ENCODE measurements around the gene FTSJ3. TPM values are rescaled to one million over a fixed set of nuclear protein-coding genes. Genes with fewer than 3 reads are reported as not detected.

FTSJ3 gene
- total RNA-seq, 2 experiments from 2014 or later: 58.3 to 60.9 TPM

- ATAC-seq (no peak), DNase-seq (no peak)
- TF ChIP-seq CTCF (IDR thresholded peaks at IDR 0.05): no peak
- CTCF ChIA-PET: interaction anchor here (0.9 kb wide), 1 partner anchor 11 kb away, joined by 3 read pairs; no protein-coding TSS in a partner anchor
- H3K4me1 Mint-ChIP-seq (ENCODE audit: low read depth): no peaks in the 10 kb centered on the region
- POLR2A ChIA-PET: interaction anchor here (1.0 to 2.4 kb wide), 3 partner anchors 11 to 240 kb away, joined by 3 to 8 read pairs (median 3); partner anchors contain the start of genes CCDC47 and DDX42
- peak overlapping the region; percentile 67 for H3K27ac Mint-ChIP-seq
- H3K36me3 Mint-ChIP-seq (ENCODE audit: low read depth): peaks cover 42% of the 10 kb centered on the region
- H3K27me3 Mint-ChIP-seq: no peaks in the 10 kb centered on the region
- no peaks in the 10 kb centered on the region for H3K9me3 Mint-ChIP-seq
- intact Hi-C loops (cut with micrococcal nuclease): no loop called here
- H3K4me3 Mint-ChIP-seq: no peak overlapping the region
Observed at GRCh38 chr17:63792055-63792729, 35.3 kb downstream of the FTSJ3 start.

GRCh38 chr17:63790057-63790456 is 37.4 kb downstream of the FTSJ3 start:
- CTCF ChIA-PET: interaction anchor here (1.9 to 2.4 kb wide), 2 partner anchors 8 to 15 kb away, joined by 5 to 6 read pairs; no protein-coding TSS in a partner anchor

GRCh38 chr17:63786971-63787711 is 40.3 kb downstream of the FTSJ3 start:
- POLR2A ChIA-PET: interaction anchor here (0.9 to 1.2 kb wide), 3 partner anchors 13 to 43 kb away, joined by 3 to 7 read pairs (median 4); partner anchors contain the start of genes CCDC47 and DDX42
- Mint-ChIP-seq H3K4me1 (ENCODE audit: low read depth) (peaks cover 20% of the 10 kb centered on the region), H3K9me3 (no peaks in the 10 kb centered on the region), H3K4me3 (no peak overlapping the region), H3K27me3 (no peaks in the 10 kb centered on the region), H3K27ac (no peak overlapping the region), H3K36me3 (ENCODE audit: low read depth) (peaks cover 17% of the 10 kb centered on the region)
- DNase-seq (no peak), ATAC-seq (no peak)
- CTCF ChIA-PET: interaction anchor here (1.7 kb wide), 1 partner anchor 12 kb away, joined by 4 read pairs; no protein-coding TSS in a partner anchor
- intact Hi-C loops (cut with micrococcal nuclease): no loop called here
- no peak for TF ChIP-seq CTCF (IDR thresholded peaks at IDR 0.05)

More at GRCh38 chr17:63790057-63790456, 37.4 kb downstream of the FTSJ3 start:
- no peak for TF ChIP-seq CTCF (IDR thresholded peaks at IDR 0.05)
- ATAC-seq (no peak), DNase-seq (no peak)
- intact Hi-C loops (cut with micrococcal nuclease): no loop called here
- Mint-ChIP-seq H3K9me3 (no peaks in the 10 kb centered on the region), H3K36me3 (ENCODE audit: low read depth) (peaks cover 37% of the 10 kb centered on the region), H3K27me3 (no peaks in the 10 kb centered on the region), H3K27ac (no peak overlapping the region), H3K4me1 (ENCODE audit: low read depth) (peaks cover 2% of the 10 kb centered on the region), H3K4me3 (no peak overlapping the region)
- POLR2A ChIA-PET: interaction anchor here (1.2 to 2.4 kb wide), 3 partner anchors 14 to 40 kb away, joined by 3 to 8 read pairs (median 6); partner anchors contain the start of genes CCDC47 and DDX42

- TF ChIP-seq CTCF (IDR thresholded peaks at IDR 0.05): no peak
- ChIA-PET CTCF (interaction anchor here (1.0 to 1.7 kb wide), 2 partner anchors 13 to 76 kb away, joined by 3 to 4 read pairs; no protein-coding TSS in a partner anchor), POLR2A (interaction anchor here (1.1 to 1.2 kb wide), 2 partner anchors 12 to 44 kb away, joined by 4 to 7 read pairs; partner anchors contain the start of genes CCDC47 and DDX42)
- no peaks in the 10 kb centered on the region for H3K27me3 Mint-ChIP-seq
- peaks cover 17% of the 10 kb centered on the region for H3K36me3 Mint-ChIP-seq (ENCODE audit: low read depth)
- DNase-seq (no peak), ATAC-seq (no peak)
- H3K9me3 Mint-ChIP-seq: no peaks in the 10 kb centered on the region
- no peak overlapping the region for H3K27ac Mint-ChIP-seq
- H3K4me1 Mint-ChIP-seq (ENCODE audit: low read depth): peaks cover 24% of the 10 kb centered on the region
- no peak overlapping the region for H3K4me3 Mint-ChIP-seq
- intact Hi-C loops (cut with micrococcal nuclease): no loop called here
Observed at GRCh38 chr17:63786117-63786516, 41.3 kb downstream of the FTSJ3 start.
